Neural progenitor cell (in vitro differentiated cells): ENCODE results near the gene ACBD5. TPM values are rescaled to one million over a fixed set of nuclear protein-coding genes. Genes with fewer than 3 reads are reported as not detected.
"Not testable (repeated sequence)": the region's sequence is repeated elsewhere in the genome, so short reads cannot be mapped to it uniquely, and the experiment has no call there.

Experiments
- DNase-seq: peaks from one replicate; pipeline ENCODE4 v3.0.0-alpha.2; 2016; ENCODE audit warnings: low spot score
- H2AFZ ChIP-seq: fragments of 200-600 bp; sonication (generic); replicated peaks from 2 replicates; pipeline ENCODE4 v1.6.1; 2016; ENCODE audit warnings: antibody characterized with exemption
- H3F3A ChIP-seq: fragments of 200-600 bp; sonication (generic); 2 replicates; pipeline ENCODE4 v1.6.1; 2016; ENCODE audit warnings: antibody characterized with exemption, low read depth
- H3K27ac ChIP-seq: fragments of 200-600 bp; sonication (generic); 2 replicates; pipeline ENCODE4 v1.5.1; 2016; ENCODE audit warnings: mild to moderate bottlenecking
- H3K27me3 ChIP-seq: fragments of 200-600 bp; sonication (generic); 2 replicates; pipeline ENCODE4 v1.6.1; 2016; ENCODE audit warnings: mild to moderate bottlenecking, moderate library complexity
- H3K36me3 ChIP-seq: fragments of 200-600 bp; sonication (generic); 2 replicates; pipeline ENCODE4 v1.5.1; 2016
- H3K4me1 ChIP-seq: fragments of 200-600 bp; sonication (generic); 2 replicates; pipeline ENCODE4 v1.6.1; 2016; ENCODE audit warnings: mixed run types
- H3K4me2 ChIP-seq: fragments of 200-600 bp; sonication (generic); 2 replicates; pipeline ENCODE4 v1.6.1; 2016
- H3K4me3 ChIP-seq: fragments of 200-600 bp; sonication (generic); 2 replicates; pipeline ENCODE4 v1.5.1; 2016
- H3K79me2 ChIP-seq: fragments of 200-600 bp; sonication (generic); 2 replicates; pipeline ENCODE4 v1.6.1; 2016; ENCODE audit warnings: low read depth
- H3K9ac ChIP-seq: fragments of 200-600 bp; sonication (generic); 2 replicates; pipeline ENCODE4 v1.6.1; 2016
- H3K9me3 ChIP-seq: fragments of 200-600 bp; sonication (generic); 2 replicates; pipeline ENCODE4 v1.5.1; 2016; ENCODE audit warnings: low read depth
- H4K20me1 ChIP-seq: fragments of 200-600 bp; sonication (generic); 2 replicates; pipeline ENCODE4 v1.6.1; 2016; ENCODE audit warnings: low read depth
- H3K27ac Mint-ChIP-seq: 3 replicates; pipeline ENCODE4 v1.8.0; 2021; ENCODE audit warnings: mixed read lengths
- H3K27me3 Mint-ChIP-seq: 2 replicates; pipeline ENCODE4 v1.8.0; 2022; ENCODE audit warnings: low read depth, mild to moderate bottlenecking, inconsistent platforms, moderate library complexity, mixed read lengths; ENCODE audit not compliant: insufficient read depth
- H3K36me3 Mint-ChIP-seq: 3 replicates; pipeline ENCODE4 v1.8.0; 2021; ENCODE audit warnings: mixed read lengths
- H3K4me1 Mint-ChIP-seq: 3 replicates; pipeline ENCODE4 v1.8.0; 2021; ENCODE audit warnings: mixed read lengths
- H3K4me3 Mint-ChIP-seq: 3 replicates; pipeline ENCODE4 v1.8.0; 2021; ENCODE audit warnings: mild to moderate bottlenecking, moderate library complexity, mixed read lengths
- H3K9me3 Mint-ChIP-seq: 3 replicates; pipeline ENCODE4 v1.8.0; 2020; ENCODE audit warnings: mixed read lengths
- CTCF ChIP-seq: fragments of 200-600 bp; sonication (generic); IDR thresholded peaks from 2 replicates; pipeline ENCODE4 v1.5.1; 2017; ENCODE audit warnings: antibody characterized with exemption, mild to moderate bottlenecking
- EZH2 ChIP-seq: fragments of 200-600 bp; sonication (generic); IDR thresholded peaks from 2 replicates; pipeline ENCODE4 v1.6.1; 2017; ENCODE audit warnings: antibody characterized with exemption, mild to moderate bottlenecking, moderate library complexity
- EZH2phosphoT487 ChIP-seq: fragments of 200-600 bp; sonication (generic); IDR thresholded peaks from 2 replicates; pipeline ENCODE4 v1.6.1; 2017; ENCODE audit warnings: antibody characterized with exemption
- total RNA-seq: library from RNA; depleted of rRNA; stranded (reverse); fragments of >200 nt; gene quantifications from 2 replicates; pipeline ENCODE4 v1.2.3, GENCODE V29; 2015; ENCODE audit warnings: low replicate concordance

ACBD5 gene
- 15.5 and 21.8 TPM in 2 replicates for total RNA-seq

- DNase-seq = peak; percentile 91
- Histone ChIP-seq H3F3A (peaks cover 40% of the 10 kb centered on the region), H3K4me1 (peaks cover 9% of the 10 kb centered on the region), H3K9me3 (no peaks in the 10 kb centered on the region), H3K4me2 (peak within 1 kb of the TSS; percentile 93), H3K9ac (no peak within 1 kb of the TSS), H3K27me3 (no peaks in the 10 kb centered on the region), H3K27ac (peak within 1 kb of the TSS; percentile 56), H4K20me1 (no peaks in the 10 kb centered on the region), H3K79me2 (peaks cover 19% of the 10 kb centered on the region), H3K4me3 (peak within 1 kb of the TSS; percentile 78), H3K36me3 (no peaks in the 10 kb centered on the region), H2AFZ (peak within 1 kb of the TSS; percentile 95)
- H3K9me3 Mint-ChIP-seq = no peaks in the 10 kb centered on the region
- H3K4me1 Mint-ChIP-seq = peaks cover 25% of the 10 kb centered on the region
- H3K27ac Mint-ChIP-seq = peak within 1 kb of the TSS; percentile 97
- peak within 1 kb of the TSS; percentile 93 for H3K4me3 Mint-ChIP-seq
- H3K36me3 Mint-ChIP-seq = no peaks in the 10 kb centered on the region
- peaks cover 10% of the 10 kb centered on the region for H3K27me3 Mint-ChIP-seq
- TF ChIP-seq CTCF (peak; percentile 12), EZH2phosphoT487 (no peak)
These were observed at the start of gene ACBD5 for GRCh38 chr10:27240212-27241009. Gene ACBD5, minus strand, starts transcription at chr10:27240797. Its CDS starts 109 bp downstream, at chr10:27240688.

GRCh38 chr10:27285093-27285492, 44.5 kb upstream of the ACBD5 start:
- H3K4me3 ChIP-seq = no peak overlapping the region
- H3K36me3 ChIP-seq = no peaks in the 10 kb centered on the region
- no peaks in the 10 kb centered on the region for H3K9me3 ChIP-seq
- DNase-seq = peak; percentile 43
- H2AFZ ChIP-seq = no peak overlapping the region
- Mint-ChIP-seq H3K27ac (no peak overlapping the region), H3K4me1 (no peaks in the 10 kb centered on the region), H3K36me3 (no peaks in the 10 kb centered on the region), H3K27me3 (no peaks in the 10 kb centered on the region), H3K4me3 (no peak overlapping the region), H3K9me3 (no peaks in the 10 kb centered on the region)
- no peaks in the 10 kb centered on the region for H3K79me2 ChIP-seq
- H3K4me2 ChIP-seq = no peak overlapping the region
- no peak overlapping the region for H3K27ac ChIP-seq
- H3K4me1 ChIP-seq = no peaks in the 10 kb centered on the region
- TF ChIP-seq CTCF = peak; percentile 57
- no peak for TF ChIP-seq EZH2
- TF ChIP-seq EZH2phosphoT487 = no peak
- H3K27me3 ChIP-seq = no peaks in the 10 kb centered on the region
- no peaks in the 10 kb centered on the region for H4K20me1 ChIP-seq
- H3F3A ChIP-seq = no peaks in the 10 kb centered on the region
- H3K9ac ChIP-seq = no peak overlapping the region

GRCh38 chr10:27276581-27276980, 36.0 kb upstream of the ACBD5 start:
- no peak overlapping the region for H3K9ac ChIP-seq
- no peaks in the 10 kb centered on the region for H3K27me3 Mint-ChIP-seq
- no peaks in the 10 kb centered on the region for H3K9me3 Mint-ChIP-seq
- H3K4me1 Mint-ChIP-seq = no peaks in the 10 kb centered on the region
- H2AFZ ChIP-seq = no peak overlapping the region
- H3K4me3 ChIP-seq = no peak overlapping the region
- H3K9me3 ChIP-seq = no peaks in the 10 kb centered on the region
- TF ChIP-seq EZH2 (no peak), EZH2phosphoT487 (no peak), CTCF (no peak)
- no peaks in the 10 kb centered on the region for H3K36me3 ChIP-seq
- H4K20me1 ChIP-seq = no peaks in the 10 kb centered on the region
- H3K27ac ChIP-seq = no peak overlapping the region
- H3K4me2 ChIP-seq = no peak overlapping the region
- H3K27me3 ChIP-seq = peaks cover 11% of the 10 kb centered on the region
- no peak overlapping the region for H3K4me3 Mint-ChIP-seq
- no peaks in the 10 kb centered on the region for H3K79me2 ChIP-seq
- H3K27ac Mint-ChIP-seq = no peak overlapping the region
- no peak for DNase-seq
- H3K4me1 ChIP-seq = no peaks in the 10 kb centered on the region
- H3K36me3 Mint-ChIP-seq = no peaks in the 10 kb centered on the region
- H3F3A ChIP-seq = no peaks in the 10 kb centered on the region

- not testable (repeated sequence) for H3K4me2 ChIP-seq, H3K9ac ChIP-seq, H3K36me3 ChIP-seq, H3K27me3 Mint-ChIP-seq, H3F3A ChIP-seq, H3K79me2 ChIP-seq, H2AFZ ChIP-seq, H3K4me3 ChIP-seq, H3K4me1 ChIP-seq, H3K27ac Mint-ChIP-seq, H3K4me3 Mint-ChIP-seq, H3K9me3 ChIP-seq, H3K36me3 Mint-ChIP-seq, H3K9me3 Mint-ChIP-seq, H3K27ac ChIP-seq, H4K20me1 ChIP-seq, DNase-seq, H3K4me1 Mint-ChIP-seq
- peaks cover 16% of the 10 kb centered on the region for H3K27me3 ChIP-seq
These were observed 25.4 kb upstream of the ACBD5 start for GRCh38 chr10:27266025-27266424.

- H3K4me1 ChIP-seq, H3K36me3 Mint-ChIP-seq, H2AFZ ChIP-seq, H3K27ac Mint-ChIP-seq, H3K27ac ChIP-seq, H3K9me3 Mint-ChIP-seq, H3K4me3 Mint-ChIP-seq, H3K4me3 ChIP-seq, H3K79me2 ChIP-seq, H3K9ac ChIP-seq, H3K4me2 ChIP-seq, H4K20me1 ChIP-seq, DNase-seq, H3K36me3 ChIP-seq, H3K9me3 ChIP-seq: not testable (repeated sequence)
- peaks cover 15% of the 10 kb centered on the region for H3F3A ChIP-seq
- Mint-ChIP-seq H3K4me1 (peaks cover 18% of the 10 kb centered on the region), H3K27me3 (peaks cover 25% of the 10 kb centered on the region)
- peaks cover 48% of the 10 kb centered on the region for H3K27me3 ChIP-seq
These were observed 22.2 kb upstream of the ACBD5 start for GRCh38 chr10:27262788-27263187.
